Tongue (tissue), 2 donors: ENCODE data around the gene LRRC73. TPM values are rescaled to one million over a fixed set of nuclear protein-coding genes. Genes with fewer than 3 reads are reported as not detected.
"Not testable (repeated sequence)": the region's sequence is repeated elsewhere in the genome, so short reads cannot be mapped to it uniquely, and the experiment has no call there.

Source experiments
- DNase-seq: peaks from one replicate; pipeline ENCODE4 v3.0.0-alpha.2; 2015
- total RNA-seq: library from RNA; depleted of rRNA; stranded (reverse); fragments of >200 nt; gene quantifications from one replicate; pipeline ENCODE4 v1.2.3, GENCODE V29; 2014

Gene LRRC73, protein sequence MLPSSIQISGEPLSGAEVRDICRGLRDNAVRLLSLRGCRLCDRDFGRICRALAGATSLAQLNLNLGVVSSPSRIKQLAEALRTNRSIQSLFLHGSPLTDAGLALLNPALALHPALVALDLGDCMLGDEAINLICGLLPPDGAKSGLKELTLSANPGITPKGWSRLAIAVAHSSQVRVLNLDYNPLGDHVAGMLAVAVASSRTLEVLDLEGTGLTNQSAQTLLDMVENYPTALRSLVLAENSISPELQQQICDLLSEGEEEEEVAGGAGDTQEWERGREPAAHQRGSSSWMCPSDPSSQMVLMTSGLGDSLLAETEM
- total RNA-seq, result 0.51 TPM

DNA sequence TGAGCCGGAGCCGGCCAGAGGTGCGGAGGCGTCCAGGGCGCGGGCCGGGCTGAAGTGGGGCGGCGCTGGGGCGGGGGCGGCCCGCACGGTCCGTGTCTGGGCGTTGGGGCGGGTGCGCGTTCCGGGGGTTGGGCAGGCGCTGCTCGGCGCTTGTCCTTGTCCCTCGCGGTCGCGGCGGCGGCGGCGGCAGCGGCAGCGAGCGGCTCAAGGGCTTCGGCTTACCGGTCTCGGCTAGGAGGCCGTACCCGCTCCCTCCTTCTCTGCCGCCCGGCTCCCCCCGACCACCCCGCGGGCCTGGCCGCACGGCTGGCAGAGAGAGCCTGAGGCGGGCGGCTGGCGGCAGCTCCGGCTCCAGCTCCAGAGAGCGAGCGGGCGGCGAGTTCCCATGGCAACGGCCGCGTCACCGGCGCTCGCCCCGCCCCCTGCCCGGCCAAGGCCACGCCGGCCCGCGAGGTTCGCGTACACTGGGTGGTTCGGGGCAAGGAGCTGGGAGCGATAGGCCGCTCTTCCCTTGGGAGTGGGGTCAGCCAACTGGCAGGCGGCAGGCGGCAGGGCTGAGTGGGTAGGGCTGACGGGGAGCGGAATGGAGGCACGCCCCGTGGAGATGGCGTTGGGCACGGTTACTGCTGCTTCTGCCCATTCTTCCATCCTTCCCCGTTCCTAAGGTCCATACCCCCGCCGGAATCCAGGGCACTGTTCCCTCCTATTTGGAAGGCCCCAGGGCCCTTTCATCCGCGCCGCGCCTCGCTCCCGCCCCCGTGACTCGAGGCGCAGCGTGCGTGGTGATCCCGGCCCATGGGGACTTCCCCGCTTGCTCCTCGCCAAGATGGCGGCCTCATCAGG is at the start of gene LRRC73:
LRRC73 (minus strand) TSS at position 363 of the 843 bp plus-strand sequence. CDS start 561 bp downstream, outside the sequence.
- peak; percentile 85 for DNase-seq

DNA sequence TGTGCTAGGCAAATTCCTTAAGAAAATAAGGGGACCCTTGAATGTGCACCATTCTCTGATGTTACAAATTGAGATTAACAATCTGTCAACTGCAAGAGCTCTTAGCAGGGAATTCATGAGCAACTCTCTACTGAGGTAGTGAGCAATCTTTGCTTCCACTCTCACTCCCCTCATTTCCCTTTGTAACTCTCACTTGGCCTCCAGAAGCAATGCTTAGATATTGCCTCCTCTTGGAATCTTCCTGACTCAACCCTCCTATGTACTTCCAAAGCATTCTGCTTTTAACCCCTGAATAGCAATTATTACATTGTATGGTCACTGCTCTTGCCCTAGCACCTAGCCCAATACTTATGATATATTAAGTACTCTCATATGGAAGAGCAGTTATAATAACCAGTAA is 49.2 kb upstream of the LRRC73 start:
- DNase-seq, result no peak

DNA sequence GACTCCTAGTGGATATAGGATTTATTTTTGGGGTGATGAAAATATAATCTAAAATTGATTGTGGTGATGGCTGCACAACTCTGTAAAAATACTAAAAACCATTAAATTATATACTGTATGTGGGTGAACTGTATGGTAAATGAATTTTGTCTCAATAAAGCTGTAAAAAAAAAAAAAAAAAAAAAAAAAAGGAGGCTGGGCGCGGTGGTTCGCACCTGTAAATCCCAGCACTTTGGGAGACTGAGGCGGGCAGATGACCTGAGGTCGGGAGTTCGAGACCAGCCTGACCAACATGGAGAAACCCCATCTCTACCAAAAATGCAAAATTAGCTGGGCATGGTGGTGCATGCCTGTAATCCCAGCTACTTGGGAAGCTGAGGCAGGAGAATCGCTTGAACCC is 47.5 kb upstream of the LRRC73 start:
- not testable (repeated sequence) for DNase-seq

DNA sequence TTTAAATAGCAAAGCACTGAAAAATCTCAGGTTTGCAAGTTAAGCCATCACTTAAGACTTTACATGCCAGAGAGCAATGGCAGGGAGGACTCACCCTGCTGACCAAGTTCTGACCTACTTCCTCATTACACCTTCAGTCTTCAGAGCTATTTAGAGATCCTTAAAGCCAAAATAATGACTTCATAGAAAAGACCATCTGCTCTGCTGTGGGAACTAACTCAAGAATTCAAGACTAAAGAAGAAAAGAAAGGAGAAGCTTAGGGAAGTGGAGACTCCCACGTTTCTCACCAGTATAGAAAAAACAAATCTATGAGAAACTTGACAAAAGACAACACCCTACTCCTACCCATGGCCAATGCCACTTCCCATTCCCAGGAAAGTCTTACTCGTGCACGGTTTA is 37.1 kb upstream of the LRRC73 start:
- no peak for DNase-seq

DNA sequence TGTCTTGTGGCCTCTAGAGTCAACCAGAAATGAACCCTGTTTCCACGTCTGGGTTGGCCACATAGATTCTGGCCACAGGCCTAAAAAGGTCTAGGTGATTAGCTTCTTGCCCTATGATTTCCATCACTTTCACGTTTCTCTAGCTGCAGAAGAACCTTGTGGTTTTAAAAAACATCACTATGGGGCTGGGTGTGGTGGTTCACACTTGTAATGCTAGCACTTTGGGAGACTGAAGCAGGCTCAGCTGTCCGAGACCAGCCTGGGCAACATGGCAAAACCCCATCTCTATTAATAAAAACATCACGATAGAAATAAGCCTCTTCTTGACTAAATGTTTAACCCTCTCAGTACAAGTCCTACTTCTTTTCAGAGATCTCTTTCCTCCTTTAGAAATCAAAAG is 34.3 kb upstream of the LRRC73 start:
- DNase-seq, result no peak

DNA sequence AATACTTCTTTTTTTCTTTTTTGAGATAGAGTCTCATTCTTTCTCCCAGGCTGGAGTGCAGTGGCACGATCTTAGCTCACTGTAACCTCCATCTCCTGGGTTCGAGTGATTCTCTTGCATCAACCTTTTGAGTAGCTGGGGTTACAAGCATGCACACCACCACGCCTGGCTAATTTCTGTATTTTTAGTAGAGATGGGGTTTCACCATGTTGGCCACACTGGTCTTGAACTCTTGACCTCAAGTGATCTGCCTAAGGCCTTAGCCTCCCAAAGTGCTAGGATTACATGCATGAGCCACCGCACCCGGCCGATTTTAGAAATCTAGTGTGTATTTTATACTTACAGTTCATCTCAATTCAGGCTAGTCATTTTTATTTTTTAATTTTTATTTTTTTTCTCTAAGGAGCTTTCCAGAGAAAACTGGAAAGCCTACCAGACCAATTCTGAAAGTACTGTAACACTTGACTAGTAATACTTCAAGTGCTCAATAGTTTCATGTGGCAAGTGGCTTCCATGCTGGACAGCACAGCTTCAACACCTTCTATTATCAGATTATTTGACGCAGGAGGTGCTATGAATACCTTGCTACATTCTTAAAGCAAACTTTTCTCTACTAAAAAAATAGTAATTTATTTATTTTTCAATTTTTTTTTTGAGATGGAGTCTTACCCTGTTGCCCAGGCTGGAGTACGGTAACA is 31.8 kb upstream of the LRRC73 start:
- no peak for DNase-seq

DNA sequence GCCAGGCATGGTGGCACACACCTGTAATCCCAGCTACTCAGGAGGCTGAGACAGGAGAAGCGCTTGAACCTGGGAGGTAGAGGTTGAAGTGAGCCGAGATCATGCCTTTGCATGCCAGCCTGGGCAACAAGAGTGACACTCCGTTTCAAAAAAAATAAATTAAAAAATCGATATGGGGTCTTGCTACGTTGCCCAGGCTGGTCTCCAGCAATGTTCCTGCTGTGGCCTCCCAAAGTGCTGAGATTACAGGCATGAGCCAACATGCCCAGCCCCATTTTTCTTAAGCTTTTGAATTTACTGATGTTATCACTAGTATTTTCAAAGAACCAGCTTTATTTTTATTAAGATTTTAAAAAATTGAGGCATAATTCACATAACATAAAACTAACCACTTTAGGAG is 30.4 kb upstream of the LRRC73 start:
- DNase-seq, result no peak

DNA sequence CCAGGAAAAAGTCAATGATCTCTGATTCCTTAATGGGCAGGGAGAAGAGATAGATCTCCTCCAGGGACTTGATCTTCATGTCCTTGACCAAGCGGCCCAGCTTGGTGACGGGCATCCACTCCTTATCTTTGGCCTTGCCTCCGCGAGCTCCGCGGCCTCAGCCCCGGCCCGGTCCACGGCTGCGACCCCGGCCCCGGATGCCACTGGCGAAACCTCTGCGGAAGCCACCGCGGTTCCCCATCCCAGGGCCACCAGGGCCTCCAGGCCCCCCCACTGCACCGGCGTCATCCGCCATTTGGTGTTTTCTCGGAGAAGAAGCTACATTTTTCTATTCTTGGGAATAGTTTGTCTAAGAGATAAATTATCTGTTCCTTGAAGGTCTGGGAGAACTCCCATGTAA is 29.3 kb upstream of the LRRC73 start:
- not testable (repeated sequence) for DNase-seq

DNA sequence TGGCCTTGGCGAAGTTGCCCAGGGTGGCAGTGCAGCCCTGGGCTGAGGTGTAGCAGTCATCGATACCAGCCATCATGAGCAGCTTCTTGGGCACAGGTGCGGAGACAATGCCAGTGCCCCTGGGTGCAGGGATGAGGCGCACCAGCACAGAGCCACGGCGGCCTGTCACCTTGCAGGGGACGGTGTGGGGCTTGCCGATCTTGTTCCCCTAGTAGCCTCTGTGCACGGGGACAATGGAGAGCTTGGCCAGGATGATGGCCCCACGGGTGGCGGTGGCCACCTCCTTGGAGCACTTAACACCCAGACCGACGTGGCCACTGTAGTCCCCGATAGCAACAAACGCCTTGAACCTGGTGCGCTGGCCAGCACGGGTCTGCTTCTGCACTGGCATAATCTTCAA is 28.8 kb upstream of the LRRC73 start:
- DNase-seq, result not testable (repeated sequence)

DNA sequence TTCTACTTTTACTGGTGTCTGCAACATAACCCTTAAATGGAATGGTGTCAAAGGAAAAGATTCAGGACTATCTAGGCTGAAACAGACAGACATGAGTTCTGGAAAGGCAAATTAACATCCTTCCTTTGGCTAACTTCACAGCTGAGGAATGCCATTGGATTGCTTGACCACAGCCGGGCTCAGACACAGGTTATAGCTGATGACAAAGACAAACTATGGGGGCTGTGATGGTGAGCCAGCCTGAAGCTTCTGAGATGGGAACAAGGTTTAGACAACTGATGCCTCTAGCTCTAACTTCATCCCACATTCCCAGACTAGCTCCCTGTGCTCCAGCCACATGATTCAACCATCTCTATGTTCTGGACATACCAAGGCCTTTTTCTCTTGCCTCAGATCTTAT is 22.1 kb upstream of the LRRC73 start:
- no peak for DNase-seq

DNA sequence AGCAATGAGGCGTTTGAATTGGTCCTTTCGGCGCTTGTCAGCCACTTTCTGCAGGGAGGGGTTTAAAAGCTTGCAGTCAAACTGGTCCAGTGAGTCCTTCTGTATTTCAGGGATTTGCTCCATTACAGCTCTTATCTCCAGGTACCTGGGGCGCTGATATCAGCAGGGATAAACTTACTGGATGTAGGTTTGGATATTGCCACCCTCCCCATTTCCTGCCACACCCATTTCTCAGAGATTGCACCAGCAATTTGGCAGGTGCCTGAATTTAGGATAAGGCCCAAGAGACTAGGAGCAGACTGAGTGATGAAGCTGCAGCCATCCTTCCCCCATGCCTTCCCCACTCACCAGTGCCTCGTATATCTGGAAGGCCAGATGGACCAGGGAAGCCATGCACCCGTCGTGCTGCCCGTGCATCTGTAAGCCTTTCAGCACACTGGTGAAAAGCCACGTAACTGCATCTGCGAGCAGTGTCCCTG is 14.4 kb upstream of the LRRC73 start:
- no peak for DNase-seq

DNA sequence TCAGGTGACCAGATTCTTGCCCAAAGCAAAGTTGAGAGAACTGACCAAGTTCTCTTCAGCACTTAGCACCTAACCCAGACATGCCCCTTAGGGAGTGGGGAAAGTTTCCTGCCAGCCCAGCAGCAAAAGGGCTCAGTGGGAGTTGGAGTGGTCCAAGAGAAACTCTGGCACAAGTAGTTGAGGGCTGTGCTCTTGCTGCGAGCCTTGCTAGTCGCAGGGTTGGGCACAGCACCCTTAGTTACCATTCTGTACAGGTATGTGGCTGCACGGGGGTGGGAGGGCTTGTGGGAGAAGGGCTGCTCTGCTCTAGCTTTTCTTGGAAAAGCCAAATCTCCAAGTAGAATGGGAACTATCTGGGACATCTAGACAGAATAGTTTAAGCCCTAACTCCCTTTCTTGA is 13.1 kb upstream of the LRRC73 start:
- DNase-seq, result no peak

DNA sequence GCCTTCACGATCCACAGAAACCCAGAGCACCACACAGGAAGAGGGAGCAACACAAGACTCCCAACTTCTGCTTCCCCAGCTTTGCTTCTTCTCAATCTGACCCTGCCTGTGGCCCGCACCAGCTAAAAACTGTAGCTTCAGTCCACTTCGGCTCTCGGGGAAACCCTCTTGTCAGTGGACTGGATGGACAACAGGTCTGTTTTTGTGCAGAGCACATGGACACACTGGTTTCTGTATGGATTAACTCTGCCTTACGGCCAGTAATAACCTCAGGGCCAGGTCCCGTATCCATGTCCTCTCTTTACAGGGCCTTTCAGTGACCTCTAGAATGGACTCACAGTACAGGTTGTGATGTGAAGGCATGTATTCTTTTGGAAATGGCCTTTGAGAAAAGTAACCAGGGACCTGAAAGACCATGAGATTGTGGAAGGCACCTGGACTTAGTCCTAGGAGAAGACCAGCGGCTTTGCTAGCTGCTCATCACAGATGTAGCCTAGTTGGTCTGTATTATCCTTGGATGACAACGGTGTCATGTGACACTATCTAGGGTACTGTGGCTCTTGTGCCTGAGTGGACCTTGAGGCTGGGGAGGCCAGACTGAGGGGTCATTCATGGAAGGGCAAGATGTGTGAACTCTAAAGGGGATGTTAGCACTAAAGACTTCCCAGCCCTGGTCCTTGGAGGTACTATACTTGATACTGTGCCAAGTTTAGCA is 12.6 kb upstream of the LRRC73 start:
- no peak for DNase-seq

DNA sequence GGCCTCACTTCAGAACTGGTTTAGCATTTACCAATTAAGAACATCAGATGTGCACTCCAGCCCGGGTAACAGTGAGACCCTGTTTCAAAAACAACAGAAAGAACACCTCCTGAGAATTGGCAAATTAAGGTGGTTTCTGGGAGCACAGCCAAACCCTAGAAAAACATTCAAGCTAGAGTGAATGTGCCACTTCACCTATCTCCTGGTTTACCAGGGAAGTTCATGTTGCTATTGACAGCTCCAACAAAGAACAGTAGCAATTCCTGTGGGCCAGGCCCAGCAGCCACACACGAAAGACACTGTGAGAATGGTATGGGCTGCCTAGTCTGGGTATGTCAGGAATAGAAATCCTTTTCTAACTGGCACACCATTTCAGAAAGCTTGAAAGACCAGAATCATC is 11.7 kb upstream of the LRRC73 start:
- no peak for DNase-seq

DNA sequence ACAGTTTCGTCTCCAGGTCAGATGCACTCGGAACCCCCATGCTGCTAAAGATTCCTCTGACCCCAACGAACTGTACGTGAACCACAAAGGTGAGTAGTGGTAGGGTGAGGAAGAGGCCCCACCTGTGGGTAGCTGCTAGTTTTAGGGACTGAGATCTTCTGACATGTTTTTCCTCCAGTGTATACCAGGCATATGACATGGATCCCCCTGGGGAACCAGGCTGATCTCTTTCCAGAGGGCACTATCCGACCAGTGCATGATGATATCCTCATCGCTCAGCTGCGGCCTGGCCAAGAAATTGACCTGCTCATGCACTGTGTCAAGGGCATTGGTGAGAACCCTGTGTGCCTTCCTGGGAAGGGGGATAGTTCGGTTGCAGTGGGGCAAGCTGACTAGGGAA is 10.0 kb upstream of the LRRC73 start:
- no peak for DNase-seq

DNA sequence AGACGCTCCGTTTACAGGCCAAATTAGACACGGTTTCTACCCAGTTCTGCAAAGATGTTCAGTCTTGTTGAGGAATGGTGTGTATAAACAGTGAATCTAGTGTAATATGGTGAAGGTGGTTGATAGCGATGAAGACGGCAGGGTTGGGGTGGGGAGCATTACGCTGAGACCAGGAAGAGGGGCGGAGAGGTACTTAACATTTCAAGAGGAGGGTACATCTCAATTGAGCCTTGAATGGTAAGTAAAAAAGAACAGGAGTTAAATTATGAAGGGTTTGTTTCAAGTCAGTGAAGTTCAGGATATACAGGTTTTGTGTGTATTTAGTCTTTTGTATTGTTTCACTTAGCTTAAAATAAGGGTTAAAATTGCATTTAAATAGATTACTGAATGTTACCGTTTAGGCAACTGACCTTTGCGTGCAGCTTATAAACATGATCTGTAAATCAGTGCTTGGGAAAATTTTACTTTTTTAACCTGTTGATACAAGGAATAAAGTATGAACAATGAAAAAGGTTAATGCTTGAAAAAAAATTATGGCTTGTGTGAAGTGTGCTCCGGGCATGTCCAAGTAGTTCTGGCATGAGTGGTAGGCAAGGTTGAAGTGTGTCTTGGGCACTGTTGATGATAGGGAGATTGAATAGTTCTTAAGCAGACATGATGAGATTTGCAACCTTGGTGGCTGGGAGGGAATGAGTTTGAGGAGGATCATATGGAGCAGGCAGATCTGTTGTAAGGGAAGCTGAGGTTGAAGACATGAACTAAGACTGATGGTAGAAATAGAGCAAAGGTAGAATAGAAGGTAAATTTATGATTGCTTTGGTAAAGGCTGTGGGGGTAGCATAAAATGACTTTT is 7.6 kb upstream of the LRRC73 start:
- DNase-seq, result no peak

DNA sequence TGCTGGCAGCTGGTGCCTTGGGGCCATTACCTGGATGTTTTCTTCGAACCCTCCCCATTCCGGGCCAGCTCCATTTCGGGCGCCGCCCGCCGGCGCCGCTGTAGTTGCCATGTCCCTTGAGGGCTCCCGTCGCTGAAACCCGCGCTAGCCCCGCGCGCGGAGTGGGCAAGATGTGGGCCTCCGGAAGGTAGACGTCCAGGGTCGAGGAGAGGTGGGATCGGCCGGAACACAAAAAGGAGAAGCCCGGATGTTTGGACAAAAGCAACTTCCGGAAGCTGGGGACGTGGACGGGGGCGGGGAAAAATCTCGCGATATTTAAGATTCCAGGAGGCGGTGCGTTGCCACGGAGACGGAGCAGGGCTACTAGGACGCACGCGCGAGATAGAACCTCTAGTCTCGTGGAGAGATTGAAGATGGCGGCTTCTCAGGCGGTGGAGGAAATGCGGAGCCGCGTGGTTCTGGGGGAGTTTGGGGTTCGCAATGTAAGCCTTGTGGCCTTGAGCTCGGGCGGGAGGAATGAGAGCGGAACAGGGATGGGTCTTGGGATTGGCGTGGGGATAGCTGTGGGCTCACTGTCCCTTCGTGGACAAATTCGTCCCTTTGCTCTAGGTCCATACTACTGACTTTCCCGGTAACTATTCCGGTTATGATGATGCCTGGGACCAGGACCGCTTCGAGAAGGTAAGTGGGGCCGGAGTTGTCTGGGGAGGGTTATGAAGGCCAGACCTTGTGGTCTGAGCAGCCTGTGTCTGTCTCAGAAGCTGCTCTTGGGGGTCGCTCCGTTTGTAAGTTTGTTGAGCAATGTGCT is 6.8 kb upstream of the LRRC73 start, which contains the start of the genes POLR1C and YIPF3:
POLR1C (plus strand) TSS at position 393 of the 808 bp plus-strand sequence; CDS start at position 414, 21 bp downstream.
YIPF3 (minus strand) TSS at position 230 of the 808 bp plus-strand sequence; CDS start at position 111, 119 bp downstream.
- DNase-seq, result peak; percentile 100

DNA sequence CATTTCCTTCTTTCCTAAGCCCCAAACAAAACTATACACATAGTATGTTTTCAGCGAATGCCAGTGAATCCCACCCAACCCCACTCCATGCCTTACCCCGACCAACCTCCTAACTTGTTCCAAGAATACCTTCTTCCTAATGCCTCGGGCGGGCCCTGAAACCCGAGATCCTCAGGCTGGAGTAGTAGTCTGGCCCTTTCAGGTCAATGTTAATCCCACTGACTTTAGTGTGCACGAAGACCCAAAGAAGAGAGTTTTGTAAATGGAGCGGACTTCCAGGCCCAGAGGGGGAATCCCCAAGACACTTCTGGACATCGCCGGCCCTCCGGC is 6.2 kb upstream of the LRRC73 start:
- peak; percentile 34 for DNase-seq

DNA sequence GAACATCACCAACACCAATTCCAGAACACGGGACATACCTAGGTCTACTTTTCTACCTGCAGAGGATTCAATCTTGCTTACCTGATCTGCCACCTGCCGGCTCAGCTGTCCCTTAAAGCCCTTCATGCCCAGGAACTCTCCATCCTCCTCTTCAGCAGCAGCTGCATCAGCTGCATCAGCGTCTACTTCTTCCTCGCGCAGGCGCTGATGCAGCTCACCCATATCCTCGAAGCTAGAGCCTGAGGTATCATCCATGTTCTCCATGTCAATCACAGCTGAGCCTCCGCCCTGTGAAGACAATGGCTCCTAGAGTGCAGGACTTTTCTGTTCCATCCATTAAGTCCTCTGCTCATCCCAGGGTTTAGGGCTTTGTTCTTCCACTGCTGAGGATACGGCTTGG is 5.7 kb upstream of the LRRC73 start:
- DNase-seq, result no peak

DNA sequence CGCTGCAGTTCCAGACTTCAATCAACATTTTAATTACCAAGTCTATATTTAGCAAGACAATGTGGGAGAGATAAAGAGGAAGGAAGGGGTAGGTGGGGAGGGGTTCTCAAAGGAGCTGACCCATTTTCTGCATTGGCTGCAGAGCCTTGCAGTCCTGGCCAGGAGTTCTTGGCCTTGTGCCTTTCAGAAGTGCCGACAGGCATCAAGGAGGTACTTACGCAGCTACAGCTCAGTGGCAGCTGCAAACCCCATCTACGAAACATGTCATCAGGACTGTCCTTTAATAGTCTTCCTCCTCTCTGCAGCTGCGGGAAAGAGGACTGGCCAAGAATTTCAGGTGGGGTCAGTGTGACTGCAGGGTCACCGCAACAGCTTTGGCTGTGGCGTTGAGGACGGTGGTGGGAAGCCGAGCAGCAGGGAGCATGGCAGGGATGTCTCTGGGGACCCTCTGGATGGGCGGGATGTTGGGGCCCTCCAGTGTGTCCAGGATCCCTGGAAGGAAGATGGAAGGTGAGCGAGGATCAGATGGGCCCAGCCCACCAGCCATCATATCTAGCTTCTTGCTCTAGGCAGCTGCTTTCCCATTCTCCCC is 1.8 kb upstream of the LRRC73 start:
- DNase-seq, result peak; percentile 43
